KG1 (cell line): ENCODE results near the gene LAMB2.

Experiments
- DNase-seq: peaks from one replicate; lab custom pipeline; 2025; lab: John Stamatoyannopoulos, UW

LAMB2 gene

DNA sequence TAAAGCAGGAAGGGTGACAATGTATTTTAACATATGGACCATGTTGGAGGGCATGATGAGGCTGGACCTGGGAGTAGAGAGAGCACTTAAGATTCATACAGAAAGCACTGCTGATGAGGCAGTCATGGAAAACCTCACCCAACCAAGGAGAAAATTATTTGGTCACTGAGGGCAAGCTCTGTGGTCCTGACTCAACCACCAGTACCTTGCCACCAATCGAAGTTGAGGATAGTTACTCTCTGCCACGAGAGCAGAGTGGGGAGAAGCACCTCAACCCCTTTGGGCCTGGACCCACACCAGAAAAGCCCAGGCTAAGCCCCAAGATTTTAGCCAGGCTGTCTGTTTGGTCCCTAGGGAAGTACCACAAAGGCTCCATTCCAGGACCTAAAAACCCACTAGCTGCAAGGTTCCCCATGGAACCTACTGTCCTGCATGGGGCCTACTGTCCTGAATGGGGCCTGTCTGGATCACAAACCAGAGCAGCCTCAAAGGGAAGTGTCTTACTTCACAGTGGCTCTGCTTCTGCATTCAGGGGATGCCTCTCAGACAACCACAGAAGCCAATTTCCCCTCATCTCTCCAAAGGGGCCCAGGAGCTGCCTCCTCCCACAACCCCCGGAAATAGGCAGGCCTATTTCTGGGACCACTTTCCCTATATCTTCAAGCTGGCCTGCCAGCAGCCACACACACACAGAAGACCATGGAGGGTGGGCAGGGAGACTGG, 29.1 kb upstream of the LAMB2 start:
- peak; percentile 27 for DNase-seq

DNA sequence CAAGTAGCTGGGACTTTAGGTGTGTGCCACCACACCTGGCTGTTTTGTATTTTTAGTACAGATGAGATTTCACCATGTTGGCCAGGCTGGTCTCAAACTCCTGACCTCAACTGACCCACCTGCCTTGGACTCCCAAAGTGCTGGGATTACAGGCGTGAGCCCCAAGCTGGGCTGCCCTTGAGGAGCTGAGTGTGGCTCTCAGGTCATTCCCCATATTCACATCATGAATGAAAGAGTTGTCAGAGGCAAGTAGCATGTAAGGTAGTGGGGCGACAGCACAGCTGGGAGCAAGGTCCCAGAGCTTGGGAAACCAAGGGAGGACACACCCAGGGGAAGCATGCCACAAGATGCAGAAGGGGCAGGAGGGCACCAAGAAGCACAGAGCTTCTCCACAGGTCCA, 28.3 kb upstream of the LAMB2 start:
- no peak for DNase-seq

DNA sequence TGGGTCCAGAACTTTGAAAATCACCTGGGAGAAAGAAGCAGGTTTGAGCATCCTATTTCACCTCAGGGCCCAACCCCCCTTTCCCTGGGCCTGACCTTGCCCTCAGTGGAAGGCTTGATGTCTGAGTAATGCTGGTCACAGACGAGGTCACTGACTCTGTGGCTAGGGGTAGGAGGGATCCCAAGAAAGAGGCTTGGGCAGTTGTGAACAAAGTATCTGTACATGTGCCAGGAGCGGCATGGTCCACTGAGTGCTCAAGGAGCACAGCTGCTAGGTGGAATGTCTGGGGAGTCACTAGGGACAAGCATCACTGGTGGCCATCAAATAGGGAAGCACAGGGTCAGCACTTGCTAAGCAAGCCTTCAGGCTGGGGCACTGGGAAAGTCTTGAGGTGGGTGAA, 25.9 kb upstream of the LAMB2 start:
- no peak for DNase-seq

DNA sequence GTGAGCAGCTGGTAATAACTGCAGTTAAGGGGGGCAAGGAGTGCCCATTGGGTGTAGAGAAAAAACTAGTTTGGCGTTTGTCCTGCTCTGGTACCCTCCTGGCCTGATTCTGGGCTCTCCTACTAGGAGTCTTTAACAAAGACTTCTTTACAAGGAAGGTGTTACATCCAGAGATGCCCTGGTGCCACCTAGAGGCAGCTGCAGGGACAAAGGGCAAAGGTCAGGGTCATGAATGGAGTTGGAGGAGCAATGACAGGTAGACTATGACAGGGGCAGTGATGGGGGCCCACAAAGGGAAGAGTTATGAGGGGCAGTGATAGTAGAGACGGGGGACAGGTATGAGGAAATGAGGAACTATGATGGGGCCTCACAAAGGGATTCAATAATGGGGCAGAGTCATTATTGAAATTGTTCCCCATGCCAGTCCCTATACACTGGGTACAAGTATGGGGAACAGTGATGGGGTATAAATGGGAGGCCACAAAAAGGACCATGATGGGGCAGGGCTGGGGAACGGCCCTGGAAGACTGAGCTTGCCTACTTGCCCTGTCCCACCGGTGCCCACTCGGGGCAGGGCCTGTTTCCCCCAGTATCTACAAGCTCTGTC, 25.4 kb upstream of the LAMB2 start:
- DNase-seq: peak; percentile 24

DNA sequence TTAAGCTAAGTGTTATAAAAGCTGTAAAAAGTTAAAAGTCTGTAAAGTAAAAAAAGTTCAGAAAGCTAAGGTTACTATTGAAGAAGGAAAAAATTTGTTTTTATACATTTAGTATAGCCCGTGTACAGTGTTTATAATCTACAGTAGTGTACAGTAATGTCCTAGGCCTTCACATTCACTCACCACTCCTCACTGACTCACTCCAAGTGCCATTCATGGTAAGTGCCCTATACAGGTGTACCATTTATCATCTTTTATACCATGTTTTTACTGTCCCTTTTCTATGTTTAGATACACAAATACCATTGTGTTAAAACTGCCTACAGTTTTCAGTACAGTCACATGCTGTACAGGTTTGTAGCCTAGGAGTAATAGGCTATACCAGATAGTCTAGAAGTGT, 24.4 kb upstream of the LAMB2 start:
- DNase-seq: no peak

DNA sequence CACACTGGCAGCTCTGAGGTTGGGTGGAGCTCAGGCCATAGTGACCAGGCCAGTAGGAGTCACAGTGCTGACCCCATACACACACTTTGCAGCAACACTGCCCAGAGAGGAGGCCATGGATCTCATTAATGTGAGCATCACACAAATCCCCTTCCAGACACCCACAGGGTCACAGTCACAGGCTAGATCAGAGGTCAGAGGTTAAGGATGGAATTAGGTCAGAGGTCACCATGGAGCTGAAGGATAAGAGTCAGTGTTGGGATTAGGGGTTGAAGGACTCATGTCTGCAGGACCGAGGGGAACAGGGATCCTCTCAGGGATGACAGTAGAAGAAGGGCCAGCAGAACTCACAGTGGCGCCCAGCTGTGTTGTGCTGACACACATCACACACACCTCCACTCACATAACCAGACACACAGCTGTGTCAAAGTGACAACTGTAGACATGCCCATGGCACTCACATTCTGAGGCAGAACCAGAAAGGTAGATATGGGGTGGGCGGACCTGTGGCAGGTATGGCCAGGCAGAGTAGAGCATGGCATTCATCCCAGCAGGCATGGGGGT, 20.6 kb upstream of the LAMB2 start:
- no peak for DNase-seq

DNA sequence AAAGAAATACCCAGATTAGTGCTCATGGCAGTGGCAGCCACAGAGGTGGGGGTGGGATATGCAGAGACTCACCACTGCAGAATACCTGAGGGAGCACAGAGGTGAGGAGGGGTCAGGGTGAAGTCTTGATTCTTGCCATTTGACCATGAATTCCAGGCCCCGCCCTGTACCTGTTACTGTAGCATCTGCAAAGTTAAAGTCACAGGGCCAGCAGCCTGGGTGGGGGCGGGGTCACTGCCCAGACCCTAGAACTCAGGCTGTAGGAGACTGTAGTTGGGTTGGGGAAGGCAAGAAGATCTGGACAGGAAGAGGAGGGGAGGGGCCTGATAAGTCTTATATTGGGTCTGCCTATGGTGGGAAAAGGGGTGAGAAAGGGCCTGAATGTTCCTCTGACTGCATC, 18.8 kb upstream of the LAMB2 start:
- no peak for DNase-seq

DNA sequence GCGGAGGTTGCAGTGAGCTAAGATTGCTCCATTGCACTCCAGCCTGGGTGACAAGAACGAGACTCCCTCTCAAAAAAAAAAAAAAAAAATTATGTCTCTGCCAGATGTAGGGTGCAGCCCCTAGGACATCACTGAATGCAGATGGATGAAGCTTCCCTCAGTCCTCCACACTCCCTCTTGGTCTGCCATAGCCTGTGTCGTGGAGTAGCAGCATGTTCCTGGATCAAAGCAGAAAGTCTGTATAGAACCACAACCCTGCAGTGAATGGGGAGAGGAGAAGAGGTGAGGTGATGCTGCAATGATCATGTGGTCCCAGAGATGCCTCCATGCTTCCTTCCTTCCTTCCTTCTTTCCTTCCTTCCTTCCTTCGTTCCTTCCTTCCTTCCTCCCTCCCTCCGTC, 15.3 kb upstream of the LAMB2 start:
- no peak for DNase-seq

DNA sequence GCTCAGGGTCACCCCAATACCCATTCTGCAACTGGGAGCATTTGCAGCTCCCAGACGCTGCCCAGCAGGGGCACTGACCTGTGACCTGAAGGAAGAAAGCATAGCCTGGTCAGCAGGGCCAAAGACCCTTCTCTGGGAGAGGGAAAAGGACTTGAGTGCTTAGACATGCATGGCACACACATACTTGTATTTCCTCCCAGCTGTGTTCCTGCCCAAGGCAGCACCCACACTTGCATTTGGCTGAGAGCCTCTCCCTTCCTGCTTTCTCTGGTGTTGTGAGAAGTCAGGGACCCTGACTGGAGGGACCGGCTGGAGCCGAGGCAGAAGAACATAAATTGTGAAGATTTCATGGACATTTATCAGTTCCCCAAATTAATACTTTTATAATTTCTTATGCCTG, 7.2 kb upstream of the LAMB2 start:
- DNase-seq: no peak

DNA sequence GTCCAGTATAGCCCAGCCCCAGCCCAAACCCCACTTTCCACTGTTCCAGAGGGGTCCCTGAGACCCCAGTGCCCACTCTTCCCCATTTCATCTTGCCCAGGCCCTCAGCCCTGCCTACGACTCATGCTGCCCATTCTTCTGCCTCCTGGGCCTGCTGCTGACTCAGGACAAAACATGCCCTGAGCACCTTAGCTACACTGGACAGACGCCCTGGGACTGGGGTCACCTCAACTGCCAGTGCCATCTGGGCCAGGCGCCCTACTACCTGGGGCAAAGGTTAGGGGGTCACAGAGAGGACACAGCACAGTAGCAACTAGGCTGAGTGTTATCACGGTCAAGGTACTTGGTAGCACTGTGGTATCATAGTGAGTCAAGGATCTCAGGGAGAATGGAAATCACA, 2.6 kb upstream of the LAMB2 start:
- no peak for DNase-seq

DNA sequence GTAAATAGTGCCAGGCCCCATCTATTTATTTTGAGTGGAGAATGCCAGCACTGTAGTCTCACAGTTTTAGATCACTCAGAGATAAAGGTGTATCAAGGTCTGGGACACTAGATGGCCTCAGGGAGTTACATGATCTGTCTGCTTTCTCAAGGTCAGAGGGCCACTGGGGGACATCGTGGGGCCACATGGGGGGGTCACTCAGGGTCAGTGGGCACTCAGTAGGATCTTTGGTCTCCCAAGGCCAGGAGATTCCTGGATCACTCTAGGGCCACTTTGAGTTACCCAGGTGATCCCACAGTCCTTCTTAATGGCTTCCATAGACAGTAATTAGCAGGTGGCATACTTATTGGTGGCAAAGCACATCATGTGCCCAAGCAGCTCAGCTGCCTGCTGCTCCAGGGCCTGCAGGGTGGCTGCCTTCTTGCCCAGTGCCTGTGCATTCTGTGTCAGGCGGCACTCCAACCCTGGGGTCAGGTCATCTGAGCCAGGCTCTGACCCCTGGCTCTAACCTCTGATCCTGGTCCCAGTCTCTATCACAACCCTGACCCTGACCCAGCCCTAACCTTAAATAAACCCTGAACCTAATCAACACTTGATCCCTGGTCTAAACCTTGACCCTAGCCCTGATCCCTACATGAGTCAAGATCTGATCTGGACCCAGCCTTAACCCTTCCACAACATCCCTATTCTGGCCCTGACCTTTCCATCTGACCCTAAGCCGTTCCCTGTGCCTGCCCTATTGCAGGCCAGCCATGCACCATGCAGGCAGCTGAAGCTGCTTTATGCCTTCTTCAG, 1.8 kb upstream of the LAMB2 start:
- DNase-seq: no peak

DNA sequence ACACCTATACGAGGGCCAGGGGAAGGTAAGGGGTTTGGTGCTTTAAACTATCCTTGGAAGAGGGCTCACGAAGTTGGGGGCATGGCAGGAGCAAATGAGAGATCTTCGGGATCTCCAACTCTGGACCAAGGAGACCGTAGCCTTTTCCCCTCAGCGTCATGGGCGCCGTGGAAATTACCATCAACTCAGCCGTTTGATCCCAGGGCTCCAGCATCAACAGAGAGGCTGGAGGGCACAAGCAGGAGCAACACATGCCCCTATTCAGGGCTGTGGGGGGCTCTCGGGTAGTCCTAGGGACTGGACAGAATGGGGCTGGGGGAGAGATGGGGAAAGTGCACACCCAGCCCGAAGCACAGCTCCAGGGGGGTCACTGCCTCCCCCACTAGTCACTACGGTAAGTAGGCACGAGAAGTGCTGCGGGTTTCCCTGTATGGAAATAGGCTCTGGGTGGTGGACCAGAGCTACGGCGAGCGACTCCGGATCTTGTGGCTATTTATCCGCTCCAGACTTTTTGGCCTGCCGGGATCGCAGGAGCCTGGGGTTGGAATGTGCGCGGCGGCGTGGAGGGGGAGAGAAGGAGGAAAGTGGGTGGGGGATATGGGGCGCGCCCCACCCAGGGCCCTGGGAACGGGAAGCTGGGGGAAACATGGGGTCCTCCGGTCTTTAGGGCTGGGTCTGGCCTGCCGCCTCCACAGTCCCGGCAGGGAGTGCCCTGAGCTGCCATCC, 539 bp upstream of the LAMB2 start:
- no peak for DNase-seq

DNA sequence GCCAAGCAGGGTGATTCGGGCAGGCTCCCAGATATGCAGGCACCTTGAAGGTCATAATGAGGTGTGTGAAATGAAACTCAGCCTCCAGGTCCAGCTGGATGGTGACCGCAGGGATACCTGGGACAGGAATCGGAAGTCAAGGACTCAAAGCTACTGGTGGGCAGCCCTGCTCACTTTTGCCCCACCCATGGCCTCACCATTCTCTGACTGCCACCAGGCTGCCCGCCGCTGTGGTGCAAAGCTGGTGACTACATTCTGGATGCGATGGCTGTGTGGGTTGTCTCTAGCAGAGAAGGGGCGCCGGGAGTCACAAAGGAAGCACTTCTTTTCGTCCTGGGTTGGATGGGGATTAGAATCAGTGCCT, 795 bp downstream of the LAMB2 start:
- DNase-seq: no peak

DNA sequence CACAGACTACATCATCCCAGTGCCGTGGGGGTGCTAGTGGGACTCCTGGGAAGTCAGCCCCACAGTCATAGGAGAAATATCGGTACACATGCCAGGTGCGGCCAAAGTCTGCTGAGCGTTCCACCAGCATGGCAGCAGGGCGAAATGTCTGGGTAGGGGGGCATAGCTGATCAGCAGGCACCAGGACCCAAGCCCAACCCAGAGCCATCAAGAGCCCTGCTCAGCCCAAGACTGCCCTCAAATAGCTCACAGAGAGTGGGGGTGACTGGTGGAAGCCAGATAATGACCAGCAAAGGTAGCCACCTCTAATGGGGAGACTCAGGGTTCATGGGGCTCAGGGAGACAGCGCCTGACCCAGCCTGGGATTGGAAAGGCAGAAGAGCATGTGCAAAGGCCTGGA, 1.3 kb downstream of the LAMB2 start:
- no peak for DNase-seq

DNA sequence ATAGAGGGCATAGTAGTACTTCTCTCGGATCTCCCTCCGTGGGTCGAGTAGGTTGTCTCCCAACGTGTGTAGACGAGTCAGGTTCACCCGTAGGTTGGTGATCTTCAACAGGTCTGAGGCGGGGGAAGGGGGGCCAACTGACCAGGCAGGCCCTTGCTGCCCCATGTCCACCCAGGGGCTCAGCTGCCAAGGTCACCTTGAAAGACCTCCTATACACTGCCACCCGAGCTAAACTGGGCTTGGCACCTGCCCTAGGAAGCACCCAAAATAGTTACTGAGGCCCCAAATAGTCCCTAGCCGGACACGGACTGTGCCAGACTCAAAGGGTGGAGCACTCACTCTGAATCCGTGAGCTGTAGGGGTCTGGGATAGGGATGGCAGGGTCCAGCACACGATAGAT, 1.8 kb downstream of the LAMB2 start:
- no peak for DNase-seq

DNA sequence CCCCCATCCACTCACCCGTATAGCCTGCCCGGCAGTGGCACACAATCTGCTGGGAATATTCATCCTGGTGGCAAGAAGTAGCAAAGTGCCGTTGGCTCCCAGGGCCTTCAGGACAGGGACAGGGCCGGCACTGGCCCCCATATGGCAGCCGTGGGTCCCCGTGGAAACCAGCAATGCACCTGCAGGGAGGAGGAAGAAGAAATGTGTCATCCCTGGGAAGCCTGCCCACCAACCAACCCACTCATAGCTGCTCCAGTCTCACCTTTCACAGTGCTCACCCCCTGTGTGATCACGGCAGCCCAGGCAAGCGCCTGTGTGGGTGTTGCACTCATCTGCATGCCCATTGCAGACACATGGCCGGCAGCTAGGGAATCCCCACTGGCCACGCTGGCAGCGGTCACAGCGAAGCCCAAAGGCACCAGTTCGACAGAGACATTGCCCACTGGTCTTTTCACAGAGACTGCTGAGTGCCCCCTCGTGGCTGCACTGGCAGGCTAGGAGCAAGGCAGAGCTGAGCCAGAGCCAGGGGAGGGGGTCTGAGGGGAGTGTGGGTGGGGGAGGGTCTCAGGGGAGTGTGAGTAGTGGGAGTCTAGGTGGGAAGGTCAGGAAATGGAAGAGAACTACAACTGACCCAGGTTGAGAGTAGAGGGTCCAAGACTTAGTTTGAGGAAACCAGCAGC, 7.7 kb downstream of the LAMB2 start:
- no peak for DNase-seq

DNA sequence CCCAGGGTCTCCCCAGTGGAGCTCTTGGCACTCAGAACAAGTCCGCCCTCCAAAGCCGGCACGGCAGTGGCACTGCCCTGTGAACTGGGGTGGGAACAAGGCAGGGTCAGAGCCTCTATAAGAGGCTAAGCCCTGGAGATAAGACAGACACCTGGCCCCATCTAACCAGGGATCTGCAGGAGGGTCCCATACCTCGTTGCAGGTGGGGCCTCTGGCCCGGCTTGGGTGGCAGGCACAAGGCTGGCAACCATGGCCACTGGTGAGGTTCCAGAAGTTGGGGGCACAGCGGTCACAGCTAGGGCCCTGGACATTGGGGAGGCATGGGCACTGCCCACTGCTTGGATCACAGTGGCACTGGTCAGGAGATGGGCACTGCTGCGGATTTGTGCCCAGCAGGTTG, 8.6 kb downstream of the LAMB2 start:
- DNase-seq: no peak

DNA sequence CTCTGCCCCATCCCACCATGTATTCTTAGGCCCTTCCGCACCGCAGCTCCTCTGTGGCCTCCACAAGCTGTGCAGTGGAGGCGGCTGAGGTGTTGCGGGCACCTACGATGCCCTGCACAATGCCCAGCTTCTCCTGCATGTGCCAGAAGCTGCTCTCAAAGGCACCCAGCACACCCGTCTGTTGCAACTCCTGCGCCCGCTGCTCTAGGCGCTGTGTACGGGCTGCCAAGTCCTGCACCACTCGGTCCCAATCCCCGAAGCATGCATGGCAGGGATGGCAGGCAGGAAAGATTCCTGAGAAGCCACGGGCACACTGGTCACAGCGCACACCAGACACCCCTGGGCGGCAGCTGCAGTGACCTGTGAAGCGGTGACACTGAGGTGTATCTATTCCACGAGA, 9.2 kb downstream of the LAMB2 start:
- no peak for DNase-seq

DNA sequence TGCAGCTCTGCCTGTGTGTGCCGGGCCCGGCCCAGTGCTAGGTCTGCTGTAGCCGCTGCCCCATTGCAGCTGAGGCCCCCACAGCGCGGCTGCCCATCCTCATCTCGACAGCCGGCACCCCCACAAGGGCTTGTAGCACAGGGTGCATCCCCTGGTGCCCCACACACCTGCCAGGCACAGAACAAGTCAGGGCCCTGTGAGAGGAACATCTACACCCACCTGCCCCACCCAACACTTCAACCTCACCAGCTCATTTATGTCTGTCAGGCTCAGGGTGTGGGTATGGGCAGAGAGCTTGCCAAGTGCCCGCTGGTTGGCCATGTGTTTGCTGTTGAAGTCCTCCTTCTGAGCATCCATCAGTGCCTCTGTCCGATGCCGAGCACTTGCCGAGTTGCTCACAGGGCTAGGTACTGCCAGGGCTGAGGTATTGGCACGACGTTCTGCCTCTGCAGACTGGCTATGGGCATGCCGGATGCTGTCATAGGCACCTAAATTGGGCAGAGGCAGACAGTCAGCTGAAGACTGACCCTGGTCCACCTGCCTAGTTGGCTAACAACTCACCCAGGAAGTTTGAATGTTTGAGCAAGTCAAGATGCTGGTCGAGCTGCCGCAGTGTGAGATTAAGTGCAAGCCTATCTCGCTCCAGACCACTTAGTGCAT, 9.8 kb downstream of the LAMB2 start:
- no peak for DNase-seq

DNA sequence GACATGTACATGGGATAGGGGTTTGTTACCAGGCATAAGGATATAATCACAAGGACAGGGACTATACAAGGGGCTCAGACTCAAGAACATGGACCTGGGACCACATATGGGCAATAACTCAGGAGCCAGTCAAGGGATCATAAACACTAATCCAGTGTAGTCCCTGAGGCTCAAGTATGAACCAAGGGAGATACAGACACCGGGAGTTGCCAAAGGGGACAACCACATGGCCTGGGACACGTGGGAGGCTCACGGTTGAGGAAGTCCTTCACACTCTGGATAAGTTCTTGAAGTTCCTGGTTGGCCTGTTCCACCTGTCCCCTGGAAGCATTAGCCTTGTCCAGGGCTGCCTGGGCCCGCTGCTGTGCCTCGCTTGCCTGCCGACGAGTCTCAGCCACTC, 10.4 kb downstream of the LAMB2 start:
- DNase-seq: no peak

DNA sequence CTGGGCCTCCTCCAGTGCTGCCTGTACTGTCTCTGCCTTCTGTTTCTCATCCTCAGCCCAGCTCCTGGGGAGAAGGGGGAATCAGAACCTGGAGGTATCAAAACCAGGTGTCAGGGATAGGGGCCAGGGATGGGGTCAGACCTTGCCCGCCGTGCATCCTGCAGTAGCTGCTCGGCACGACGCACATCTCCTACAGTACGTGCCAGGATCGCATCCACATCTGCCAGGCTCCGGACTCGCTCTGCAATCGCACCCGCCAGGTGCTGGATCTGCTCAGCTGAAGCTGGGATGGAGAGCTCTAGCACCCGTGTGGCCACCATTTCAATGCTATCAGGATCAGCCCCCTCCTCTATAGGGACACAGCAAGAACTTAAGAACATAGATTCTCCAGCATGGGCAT, 10.8 kb downstream of the LAMB2 start:
- DNase-seq: no peak
